HepG2 (cell line): ENCODE data around the gene PYGB. TPM values are rescaled to one million over a fixed set of nuclear protein-coding genes. Genes with fewer than 3 reads are reported as not detected.
A peak's percentile ranks its signal among the peaks of the same experiment; 100 is the strongest.
"Not testable (repeated sequence)": the region's sequence is repeated elsewhere in the genome, so short reads cannot be mapped to it uniquely, and the experiment has no call there.

Experiments
- ATAC-seq: fragments of 200-7000 bp; cut with Tn5 transposase; 3 replicates; pipeline ENCODE4 v1.9.1; 2020; ENCODE audit warnings: mild to moderate bottlenecking, moderate library complexity
- BruUV-seq: library from RNA; stranded (reverse); fragments of 400-500 nt; replicated peaks from 2 replicates; lab custom pipeline; 2021; lab: Mats Ljungman, UMichigan
- CTCF ChIA-PET: fragments of 300-600 bp; formaldehyde crosslinking; extraction: SDS; loops from one replicate; lab custom pipeline; 2021; ENCODE audit warnings: low total read pairs, inconsistent platforms, low intra/inter-chr PET ratio; lab: Yijun Ruan, JAX
- POLR2A ChIA-PET: fragments of 350-600 bp; sonication (Branson Sonifier 250); formaldehyde crosslinking; loops from one replicate; lab custom pipeline; 2020; ENCODE audit warnings: antibody characterized with exemption, inconsistent platforms; lab: Yijun Ruan, JAX
- DNase-seq: peaks from one replicate; pipeline ENCODE4 v3.0.0-alpha.2; 2015; ENCODE audit warnings: low spot score
- FAIRE-seq: peaks from 3 replicates; lab custom pipeline; 2011; peaks lifted over from hg19 to GRCh38; lab: Jason Lieb, UNC
- H2AFZ ChIP-seq: one replicate; pipeline ENCODE4 v1.6.1; 2011; ENCODE audit warnings: low read length, inconsistent platforms
- H3K27ac ChIP-seq: fragments of 300-600 bp; 3 replicates; pipeline ENCODE4 v1.8.0; 2011; ENCODE audit warnings: mixed run types, mild to moderate bottlenecking, mixed read lengths, low read length, inconsistent platforms; ENCODE audit not compliant: insufficient read depth; ENCODE audit errors: extremely low read length
- H3K27me3 ChIP-seq, 2 experiments: fragments of 200-600 bp in 1 of 2; 2 replicates in 1 of 2; 3 replicates in 1 of 2; pipeline versions ENCODE4 v1.6.0 to v1.8.0; 2011; ENCODE audit warnings: low read length in 2 of 2, mild to moderate bottlenecking in 2 of 2, moderate library complexity in 2 of 2, inconsistent platforms in 1 of 2; ENCODE audit not compliant: insufficient read depth in 2 of 2, control insufficient read depth in 1 of 2
- H3K36me3 ChIP-seq, 2 experiments: fragments of 200-600 bp in 1 of 2; replicated peaks in 1 of 2; 2 replicates in 1 of 2; 3 replicates in 1 of 2; pipeline versions ENCODE4 v1.5.1 to v1.8.0; 2011; ENCODE audit warnings: low read length in 2 of 2, inconsistent platforms in 1 of 2; ENCODE audit not compliant: insufficient read depth in 2 of 2, control insufficient read depth in 1 of 2
- H3K4me1 ChIP-seq: 2 replicates; pipeline ENCODE4 v1.5.1; 2012; ENCODE audit warnings: low read length, inconsistent platforms; ENCODE audit not compliant: insufficient read depth
- H3K4me2 ChIP-seq: 2 replicates; pipeline ENCODE4 v1.6.0; 2011; ENCODE audit warnings: low read depth, low read length, inconsistent platforms
- H3K4me3 ChIP-seq, 3 experiments: fragments of 200-600 bp in 1 of 3; sonication (generic), shearing (Covaris generic) in 1 of 3; replicated peaks in 1 of 3; 2 replicates each; pipeline ENCODE4 v1.5.1; 2011 to 2016; ENCODE audit warnings: low read length in 3 of 3, inconsistent platforms in 2 of 3, low read depth in 2 of 3, mild to moderate bottlenecking in 2 of 3, control low read depth in 1 of 3, mixed read lengths in 1 of 3; ENCODE audit not compliant: insufficient read depth in 1 of 3
- H3K79me2 ChIP-seq: one replicate; pipeline ENCODE4 v1.6.1; 2011; ENCODE audit warnings: low read length, inconsistent platforms; ENCODE audit not compliant: insufficient read depth
- H3K9ac ChIP-seq: 2 replicates; pipeline ENCODE4 v1.6.0; 2011; ENCODE audit warnings: mild to moderate bottlenecking, low read depth, low read length, inconsistent platforms; ENCODE audit not compliant: insufficient read depth
- H3K9me3 ChIP-seq: 2 replicates; pipeline ENCODE4 v1.5.1; 2012; ENCODE audit warnings: mild to moderate bottlenecking, low read length
- H4K20me1 ChIP-seq: 2 replicates; pipeline ENCODE4 v1.6.0; 2011; ENCODE audit warnings: inconsistent platforms, mild to moderate bottlenecking, low read length, moderate library complexity; ENCODE audit not compliant: insufficient read depth
- CREB1 ChIP-seq, 2 experiments: fragments of 450-650 bp in 1 of 2; IDR thresholded peaks; 2 replicates each; pipeline ENCODE4 v1.6.1; 2016 to 2017; ENCODE audit warnings: control low read depth in 1 of 2, mild to moderate bottlenecking in 1 of 2, missing compliant biosample characterization in 1 of 2, missing genetic modification characterization in 1 of 2
- KMT2B ChIP-seq: IDR thresholded peaks from 2 replicates; pipeline ENCODE4 v1.6.1; 2016; ENCODE audit warnings: missing genetic modification reagents, missing compliant biosample characterization
- SOX13 ChIP-seq, 3 experiments: fragments of 450-650 bp in 1 of 3; sonication (generic) in 1 of 3; formaldehyde crosslinking in 1 of 3; IDR thresholded peaks in 2 of 3; conservative IDR thresholded peaks in 1 of 3; 2 replicates each; pipeline versions ENCODE4 v1.5.0 to v1.6.1; 2016 to 2020; ENCODE audit warnings: antibody characterized with exemption in 1 of 3, mild to moderate bottlenecking in 1 of 3, missing compliant biosample characterization in 1 of 3, missing genetic modification reagents in 1 of 3, moderate library complexity in 1 of 3
- ZNF557 ChIP-seq: sonication (generic); formaldehyde crosslinking; IDR thresholded peaks from 2 replicates; pipeline ENCODE4 v1.4.0; 2020; ENCODE audit warnings: missing genetic modification reagents
- WGBS: methylation state at CpG from one replicate; pipeline ENCODE4 v1.1.6; 2017; ENCODE audit warnings: low lambda C conversion rate; 5-methylcytosine and 5-hydroxymethylcytosine counted together
- in situ Hi-C: cut with HindIII; loops from 2 replicates; pipeline ENCODE4 v1.10.0; 2017; ENCODE audit warnings: low pct_unique_long_range_greater_than_20kb; ENCODE audit not compliant: extremely low pct_ligation_motif_present
- intact Hi-C: fragments of 100-400 bp; cut with micrococcal nuclease; formaldehyde crosslinking; loops from one replicate; pipeline ENCODE4 v1.10.0; 2022; ENCODE audit not compliant: unreplicated experiment
- polyA plus RNA-seq, 8 experiments: library from polyadenylated mRNA; depleted of rRNA in 3 of 8; stranded (reverse) in 7 of 8; unstranded in 1 of 8; fragments of >200 nt; fragmentation: Illumina TruSeq in 4 of 8; extraction: Trizol in 4 of 8; gene quantifications; 2 replicates each; pipeline versions ENCODE4 v1.2.1 to v1.2.3, GENCODE V29; 2011 to 2016; ENCODE audit warnings: low read depth in 4 of 8, missing spikeins in 1 of 8, mixed read lengths in 1 of 8; ENCODE audit not compliant: insufficient read depth in 1 of 8
- total RNA-seq, 5 experiments: library from RNA; depleted of rRNA; stranded (reverse); fragments of >200 nt; fragmentation: Illumina TruSeq; extraction: Trizol; gene quantifications; 2 replicates each; pipeline ENCODE4 v1.2.3, GENCODE V29; 2016; ENCODE audit warnings: low read depth in 1 of 5
- TF ChIP-seq, protein P1 (sequence below): sonication (generic); formaldehyde crosslinking; IDR thresholded peaks from 2 replicates; pipeline ENCODE4 v1.5.1; 2020; ENCODE audit warnings: mild to moderate bottlenecking, missing genetic modification reagents

Gene PYGB
- total and polyA plus RNA-seq, 2 of the 13 experiments (the other 11 are each of a cell fraction or from before 2014, with no cell fraction given): 24.2 to 86.3 TPM

DNA sequence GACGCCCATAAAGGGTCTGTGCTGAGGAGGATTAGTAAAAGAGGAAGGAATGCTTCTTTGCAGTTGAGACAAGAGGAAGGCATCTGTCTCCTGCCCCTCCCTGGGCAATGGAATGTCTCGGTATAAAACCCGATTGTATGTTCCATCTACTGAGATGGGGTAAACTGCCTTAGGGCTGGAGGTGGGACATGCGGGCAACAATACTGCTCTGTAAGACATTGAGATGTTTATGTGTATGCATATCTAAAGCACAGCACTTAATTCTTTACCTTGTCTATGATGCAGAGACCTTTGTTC is 6.3 kb upstream of the PYGB start:
- BruUV-seq; H3K9me3 ChIP-seq; CTCF ChIA-PET; H3K27ac ChIP-seq; H3K36me3 ChIP-seq; FAIRE-seq; POLR2A ChIA-PET; H3K4me3 ChIP-seq; ATAC-seq; intact Hi-C loops; H2AFZ ChIP-seq; H3K9ac ChIP-seq; H3K4me2 ChIP-seq; DNase-seq; H4K20me1 ChIP-seq; H3K79me2 ChIP-seq; in situ Hi-C loops; TF ChIP-seq SOX13 (IDR thresholded peaks at IDR 0.05): not testable (repeated sequence)
- Histone ChIP-seq H3K4me1 (peaks cover 45% of the 10 kb centered on the region), H3K27me3 (peaks cover 1 to 27% of the 10 kb centered on the region in 2 experiments; a peak in 3 of 5 replicates)
- TF ChIP-seq, protein P1, sequence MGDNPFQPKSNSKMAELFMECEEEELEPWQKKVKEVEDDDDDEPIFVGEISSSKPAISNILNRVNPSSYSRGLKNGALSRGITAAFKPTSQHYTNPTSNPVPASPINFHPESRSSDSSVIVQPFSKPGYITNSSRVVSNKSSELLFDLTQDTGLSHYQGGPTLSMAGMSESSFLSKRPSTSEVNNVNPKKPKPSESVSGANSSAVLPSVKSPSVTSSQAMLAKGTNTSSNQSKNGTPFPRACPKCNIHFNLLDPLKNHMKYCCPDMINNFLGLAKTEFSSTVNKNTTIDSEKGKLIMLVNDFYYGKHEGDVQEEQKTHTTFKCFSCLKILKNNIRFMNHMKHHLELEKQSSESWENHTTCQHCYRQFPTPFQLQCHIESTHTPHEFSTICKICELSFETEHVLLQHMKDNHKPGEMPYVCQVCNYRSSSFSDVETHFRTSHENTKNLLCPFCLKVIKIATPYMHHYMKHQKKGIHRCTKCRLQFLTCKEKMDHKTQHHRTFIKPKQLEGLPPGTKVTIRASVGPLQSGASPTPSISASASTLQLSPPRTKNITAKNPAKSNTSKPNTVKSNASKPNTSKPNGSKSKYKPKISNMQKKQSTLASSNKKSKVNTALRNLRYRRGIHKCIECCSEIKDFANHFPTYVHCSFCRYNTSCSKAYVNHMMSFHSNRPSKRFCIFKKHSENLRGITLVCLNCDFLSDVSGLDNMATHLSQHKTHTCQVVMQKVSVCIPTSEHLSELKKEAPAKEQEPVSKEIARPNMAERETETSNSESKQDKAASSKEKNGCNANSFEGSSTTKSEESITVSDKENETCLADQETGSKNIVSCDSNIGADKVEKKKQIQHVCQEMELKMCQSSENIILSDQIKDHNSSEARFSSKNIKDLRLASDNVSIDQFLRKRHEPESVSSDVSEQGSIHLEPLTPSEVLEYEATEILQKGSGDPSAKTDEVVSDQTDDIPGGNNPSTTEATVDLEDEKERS (CRISPR knock-in tag): peak; percentile 29; the same call in 1 of the 2 replicates
- TF ChIP-seq SOX13 (CRISPR knock-in tag; conservative IDR thresholded peaks at IDR 0.05 in 1 of 2, IDR thresholded peaks at IDR 0.05 in 1 of 2): 0 out of 4 replicates have a peak, but pooled peaks of 1 of the 2 experiments have one; percentile 1
- 15% methylated on average over 4 of the region's 4 CpGs for WGBS

DNA sequence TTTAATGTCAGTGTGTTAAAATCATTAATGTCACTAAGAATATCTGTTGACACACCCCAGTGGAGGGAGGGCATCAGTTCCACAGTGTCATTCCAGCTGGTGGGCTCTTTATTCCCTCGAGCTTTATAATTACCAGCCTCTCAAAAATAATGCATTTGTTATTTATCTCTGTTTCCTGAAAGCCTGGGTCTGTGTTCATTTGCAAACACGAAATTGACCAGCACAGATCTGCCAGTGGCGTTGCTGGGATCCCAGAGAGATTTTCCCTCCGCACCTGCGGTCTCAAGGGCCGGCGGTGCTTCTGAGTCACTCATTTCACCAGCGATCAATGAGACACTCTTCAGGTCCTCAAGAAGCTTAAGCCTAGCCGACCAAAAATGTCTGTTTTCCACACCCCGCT is 5.7 kb upstream of the PYGB start:
- H4K20me1 ChIP-seq: no peaks in the 10 kb centered on the region
- intact Hi-C loops (no loop called here), in situ Hi-C loops (no loop called here)
- no peak overlapping the region for H3K27ac ChIP-seq
- no TSS peak for BruUV-seq
- no peak overlapping the region for H3K4me2 ChIP-seq
- ChIA-PET POLR2A (no interaction called here), CTCF (no interaction called here)
- peaks cover 1 to 25% of the 10 kb centered on the region in 2 experiments; a peak in 3 of 5 replicates for H3K27me3 ChIP-seq
- H2AFZ ChIP-seq: no peak overlapping the region
- H3K79me2 ChIP-seq: no peaks in the 10 kb centered on the region
- H3K36me3 ChIP-seq: no peaks in the 10 kb centered on the region
- WGBS: 76% methylated on average over 10 of the region's 10 CpGs
- H3K9ac ChIP-seq: no peak overlapping the region
- DNase-seq: no peak
- peaks cover 45% of the 10 kb centered on the region for H3K4me1 ChIP-seq
- H3K9me3 ChIP-seq: no peaks in the 10 kb centered on the region
- ATAC-seq: no peak
- H3K4me3 ChIP-seq: no peak overlapping the region
- TF ChIP-seq KMT2B (CRISPR knock-in tag) (no peak), CREB1 (IDR thresholded peaks at IDR 0.05) (no peak), CREB1 (CRISPR knock-in tag; IDR thresholded peaks at IDR 0.05) (no peak), ZNF557 (CRISPR knock-in tag) (no peak)
- no peak for FAIRE-seq
